GM21529 (cell line): ENCODE results near the gene DCBLD2.

Experiments used
- ATAC-seq: cut with Tn5 transposase; IDR thresholded peaks from one replicate; pipeline ENCODE4 v1.9.1; 2021; ENCODE audit not compliant: unreplicated experiment

DCBLD2 gene

DNA sequence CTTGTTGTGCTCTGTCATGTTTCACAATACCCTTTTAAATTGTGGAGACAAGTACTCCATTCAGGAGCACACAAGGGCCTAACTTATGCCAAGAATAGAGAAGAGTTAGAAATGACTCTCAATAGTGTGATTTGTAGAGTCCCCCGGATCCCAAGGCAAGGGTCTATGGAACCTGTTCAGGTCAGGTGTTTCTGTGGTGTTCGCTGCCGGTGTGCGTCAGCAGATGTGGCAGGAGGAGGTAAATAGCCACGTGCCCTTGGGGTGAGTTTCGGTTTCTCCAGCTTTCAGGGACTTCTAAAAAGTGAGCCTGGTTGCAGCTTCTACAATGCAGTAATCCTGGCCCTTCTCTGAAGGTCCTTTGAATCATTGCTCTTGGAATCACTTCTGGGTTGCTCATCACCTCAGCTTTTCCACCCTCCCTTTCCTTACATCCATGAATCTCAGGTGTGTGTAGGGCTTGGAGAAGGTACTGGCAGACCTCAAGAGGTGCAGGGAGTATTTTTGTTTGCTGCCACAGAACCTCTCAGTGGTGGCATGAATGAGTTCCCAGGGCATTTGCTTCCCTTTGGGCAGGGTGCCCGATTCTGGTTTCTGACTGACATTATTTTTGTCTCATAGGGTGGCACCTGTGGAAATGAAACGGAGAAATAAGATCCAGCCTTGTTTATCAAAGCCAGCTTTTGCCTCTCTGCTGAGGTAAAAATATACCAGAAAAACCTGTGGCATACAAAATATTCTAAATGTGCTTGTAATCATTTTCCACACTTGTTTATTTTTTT is 131.0 kb downstream of the DCBLD2 start:
- no peak for ATAC-seq

DNA sequence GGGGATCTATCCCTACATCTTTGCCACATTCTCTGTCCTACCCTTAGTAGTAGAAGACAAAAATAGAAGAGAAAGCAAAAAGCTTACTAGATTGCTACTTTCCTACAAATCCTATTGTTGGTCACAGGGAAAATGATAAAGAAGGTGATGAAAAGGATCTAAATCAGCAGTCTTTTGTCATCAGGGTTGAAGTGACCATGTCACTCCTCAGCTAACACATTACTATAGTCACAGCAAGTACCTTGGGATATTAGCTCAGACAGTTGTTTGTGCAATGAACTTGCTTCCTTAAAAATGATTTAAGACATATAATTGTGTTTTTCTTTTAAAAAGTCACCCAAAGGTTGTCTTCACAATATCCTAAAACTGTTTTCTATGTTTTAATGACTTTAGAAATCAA is 132.0 kb downstream of the DCBLD2 start:
- no peak for ATAC-seq

DNA sequence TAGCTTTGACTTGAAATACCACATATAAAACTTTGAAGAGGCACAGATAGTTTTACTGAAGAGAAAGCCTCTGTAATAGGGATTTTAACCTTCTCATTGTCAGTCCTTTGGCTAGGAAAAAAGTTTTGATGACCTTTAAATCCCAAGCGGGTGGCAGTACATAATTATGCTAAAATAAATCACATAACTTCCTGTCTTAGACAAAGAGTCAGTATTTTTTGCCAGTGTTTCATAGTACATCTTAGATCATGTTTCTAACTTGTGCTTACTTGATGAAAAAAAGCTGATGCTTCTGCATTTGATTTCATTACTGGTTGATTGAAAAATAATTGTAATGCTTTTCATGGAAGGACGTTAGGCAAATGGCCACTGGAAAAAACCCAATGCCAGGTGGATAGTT is 132.5 kb downstream of the DCBLD2 start:
- no peak for ATAC-seq

DNA sequence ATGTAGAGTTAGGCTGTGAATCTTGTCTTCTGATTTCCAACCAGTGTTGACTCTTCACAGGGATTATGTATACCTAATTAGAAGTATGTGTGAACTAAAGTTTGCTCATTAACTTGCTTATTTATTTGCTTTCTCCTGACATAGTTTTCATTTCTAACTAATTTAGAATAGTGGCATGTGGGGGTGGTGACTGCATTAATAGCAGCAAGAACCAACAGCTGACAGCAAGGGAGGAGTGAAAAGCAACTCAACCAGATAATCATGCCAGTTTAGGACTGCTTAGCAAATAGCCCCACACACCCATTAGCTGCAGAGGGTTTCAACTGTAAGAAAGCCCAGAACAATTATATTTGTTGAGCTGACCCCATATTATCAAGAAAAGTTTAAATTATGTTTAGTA is 134.6 kb downstream of the DCBLD2 start:
- no peak for ATAC-seq

DNA sequence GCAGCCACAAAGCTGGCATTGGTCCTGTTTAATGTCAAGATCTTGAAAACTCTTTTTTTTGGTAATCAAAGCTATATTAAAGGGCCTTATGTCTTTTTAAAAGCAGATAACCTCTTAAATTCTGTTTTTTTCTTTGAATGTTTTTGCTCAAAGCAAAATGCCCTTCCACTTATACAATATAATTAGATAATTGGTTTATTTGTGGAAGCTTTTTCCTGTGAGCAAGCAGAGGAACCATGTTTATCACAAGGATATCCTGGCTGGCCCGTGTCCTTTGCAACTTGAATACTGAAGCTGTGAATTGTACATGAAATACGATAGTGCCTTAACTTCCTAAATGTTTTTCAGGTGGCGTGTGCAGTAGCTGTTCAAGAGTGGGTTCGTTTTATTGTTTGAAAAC is 135.8 kb downstream of the DCBLD2 start:
- ATAC-seq: no peak

DNA sequence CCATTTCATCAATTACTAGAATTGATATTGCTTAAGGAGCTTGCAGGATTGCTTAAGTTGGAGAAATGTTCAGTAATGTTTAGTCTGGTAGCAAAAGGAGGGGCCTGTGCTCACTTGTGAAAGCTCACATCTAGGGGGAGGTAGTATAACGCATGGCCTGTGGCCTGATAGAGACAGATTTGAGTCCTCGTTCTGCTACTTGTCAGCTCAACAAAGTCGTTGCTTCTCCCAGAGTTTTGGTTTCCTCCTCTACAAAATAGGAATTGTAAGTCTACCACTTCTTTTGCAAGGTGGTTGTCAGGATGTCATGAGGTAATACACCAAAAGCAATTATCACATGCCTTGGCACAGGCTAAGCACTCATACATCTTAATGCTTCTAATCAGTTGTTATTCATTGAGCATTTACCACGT is 137.0 kb downstream of the DCBLD2 start:
- no peak for ATAC-seq

DNA sequence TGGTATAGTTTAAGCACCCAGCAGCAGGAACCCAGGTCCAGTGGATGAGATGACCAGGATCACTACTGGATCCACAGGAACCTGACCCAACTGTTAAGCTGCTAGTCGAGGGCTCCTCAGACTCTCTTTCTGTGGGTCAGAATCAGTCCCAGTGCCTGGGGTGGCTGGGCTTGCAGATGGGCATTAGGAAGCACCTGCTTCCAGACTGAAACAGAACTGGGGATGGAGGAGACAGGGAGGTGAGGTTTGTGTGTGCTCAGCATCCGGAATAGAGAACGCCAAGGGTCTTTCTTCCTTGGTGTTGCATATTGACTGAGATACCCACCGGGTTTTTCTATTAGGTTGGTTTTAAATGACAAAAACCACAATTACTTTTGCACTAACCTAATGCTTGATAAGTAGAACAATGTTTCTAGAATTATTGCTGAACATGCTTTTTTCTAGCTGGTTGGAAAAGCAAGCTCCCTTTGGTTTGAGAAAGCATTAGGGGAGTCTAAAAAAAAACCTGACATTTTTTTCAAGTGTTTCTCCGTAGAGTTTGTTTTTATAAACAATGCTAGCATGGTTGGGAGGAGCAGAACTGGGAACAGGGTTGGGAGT is 137.6 kb downstream of the DCBLD2 start:
- no peak for ATAC-seq

DNA sequence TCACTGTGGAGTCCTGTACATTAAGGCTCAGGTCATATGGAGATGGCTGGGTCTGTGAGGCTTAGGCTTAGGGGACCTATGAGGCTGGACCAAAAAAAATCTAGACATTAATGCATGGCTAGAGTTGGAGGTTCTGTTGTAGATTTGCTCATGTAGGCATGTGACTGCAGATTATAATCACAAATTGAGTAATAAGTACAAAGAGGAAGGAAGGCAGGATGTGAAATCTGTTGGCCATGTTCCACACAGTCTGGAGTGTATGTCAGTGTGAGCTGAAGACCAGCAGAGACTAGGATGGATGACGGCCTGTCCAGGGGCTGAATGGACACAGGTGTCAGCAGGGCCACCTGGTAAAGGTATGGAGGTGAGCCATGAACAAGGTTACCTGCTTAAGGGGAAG is 138.4 kb downstream of the DCBLD2 start, which contains the start of gene ST3GAL6:
TSS of gene ST3GAL6 (plus strand) at position 265 of the 400 bp plus-strand sequence. CDS start 5,101 bp downstream, outside the sequence.
- no peak for ATAC-seq

DNA sequence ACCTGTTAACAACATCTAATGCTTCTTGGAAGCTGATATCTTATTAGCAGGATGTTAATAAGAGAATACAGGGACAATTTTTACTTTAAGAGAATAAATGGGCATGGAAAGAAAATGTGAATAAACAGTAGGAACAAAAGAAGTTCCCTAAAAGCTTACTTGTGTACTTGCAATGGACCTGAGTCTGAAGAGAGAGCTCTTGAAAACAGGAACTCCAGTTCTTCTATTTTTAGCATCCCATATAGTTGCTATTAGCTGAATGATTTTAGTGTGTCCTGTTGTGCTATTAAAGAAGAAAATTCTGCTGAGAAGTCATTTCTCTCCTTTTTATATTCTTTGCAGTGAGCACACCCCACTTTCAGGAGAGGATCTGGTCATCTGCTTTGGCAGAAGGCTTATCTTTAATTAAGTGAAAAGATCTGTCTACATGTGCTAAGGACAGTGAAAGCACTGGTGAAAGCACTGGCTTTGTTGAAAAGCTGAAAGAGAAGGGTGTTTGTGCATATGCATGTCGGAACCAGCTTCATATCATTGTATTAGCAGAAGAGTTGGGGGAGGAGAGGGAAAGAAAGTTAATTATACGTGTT is 139.8 kb downstream of the DCBLD2 start:
- ATAC-seq: no peak

DNA sequence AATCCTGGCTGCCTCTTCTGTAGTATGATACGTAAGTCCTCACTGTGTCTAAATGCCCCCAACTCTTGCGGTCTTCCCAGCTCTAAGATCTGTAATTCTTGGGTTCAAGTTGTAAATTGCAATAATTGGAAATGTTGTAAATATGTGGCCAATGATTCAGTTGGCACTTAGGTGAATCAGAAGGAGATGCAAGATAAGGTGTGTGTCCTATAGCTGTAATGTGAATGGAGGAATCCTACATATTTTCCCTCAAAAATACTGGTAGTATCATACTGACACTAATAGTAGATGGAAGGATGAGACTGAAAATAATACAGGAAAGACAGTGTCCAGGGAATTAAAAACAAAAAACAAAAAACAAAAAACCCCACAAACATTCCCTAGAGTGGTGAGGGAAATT is 141.9 kb downstream of the DCBLD2 start:
- no peak for ATAC-seq

DNA sequence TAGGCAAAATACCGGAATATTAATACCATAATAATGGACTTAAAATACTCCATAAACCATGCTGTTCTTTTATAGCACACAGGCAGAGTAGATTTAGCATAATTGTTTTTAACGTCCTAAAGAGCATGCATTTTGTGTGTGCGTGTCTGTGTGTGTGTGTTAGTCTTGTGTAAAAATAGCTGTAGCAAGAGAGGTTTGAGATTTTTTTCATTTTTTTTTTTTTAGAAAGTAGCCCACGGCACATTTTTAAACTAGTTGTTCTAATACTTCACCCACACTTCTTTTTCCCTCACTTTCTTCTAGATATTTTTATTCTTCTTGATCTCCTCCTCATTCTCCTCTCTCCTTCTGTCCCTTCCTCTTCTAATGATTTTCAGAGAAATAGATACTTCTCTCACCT is 145.9 kb downstream of the DCBLD2 start:
- no peak for ATAC-seq

DNA sequence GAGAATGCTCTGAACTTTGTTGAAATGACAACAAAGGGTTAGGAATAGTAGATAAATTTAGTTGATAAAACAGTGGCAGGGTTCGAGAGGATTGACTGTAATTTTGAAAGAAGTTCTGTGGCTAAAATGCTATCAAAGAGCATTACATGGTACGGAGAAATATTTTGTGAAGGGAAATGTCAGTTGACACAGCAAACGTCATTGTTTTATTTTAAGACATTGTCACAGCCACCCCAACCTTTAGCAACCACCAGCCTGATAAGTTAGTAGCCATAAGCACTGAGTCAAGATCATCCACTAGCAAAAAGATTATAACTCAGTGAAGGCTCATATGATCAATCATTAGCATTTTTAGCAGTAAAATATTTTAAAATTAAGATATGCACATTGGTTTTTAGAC is 147.0 kb downstream of the DCBLD2 start:
- no peak for ATAC-seq

DNA sequence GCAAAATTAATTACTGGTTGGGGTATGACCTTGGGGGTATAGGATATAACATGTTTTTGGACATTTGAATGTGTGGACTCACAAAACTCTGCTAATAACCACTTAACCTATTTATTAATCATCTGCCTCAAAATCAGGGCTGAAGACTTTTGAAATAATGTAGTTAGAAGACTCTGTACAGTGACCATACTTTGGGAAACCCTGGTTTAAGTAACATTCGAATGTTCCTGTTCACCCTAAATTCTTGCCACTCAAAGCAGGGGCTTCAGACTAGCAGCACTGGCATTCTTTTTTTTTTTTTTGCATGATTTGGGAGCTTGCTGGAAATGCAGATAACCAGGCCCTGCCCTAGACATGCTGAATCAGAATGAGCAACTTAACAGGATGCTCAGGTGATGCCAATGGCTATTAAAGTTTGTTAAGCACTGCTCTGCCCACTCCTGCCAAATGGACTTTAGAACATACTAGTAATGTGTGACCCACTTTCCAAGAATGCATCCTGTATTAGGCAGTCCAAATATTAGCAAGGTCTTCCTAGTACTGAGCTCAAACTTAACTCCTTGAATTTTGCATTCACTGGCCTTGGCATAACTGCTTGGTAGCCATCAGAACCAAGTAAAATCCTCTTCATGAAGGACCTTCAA is 151.1 kb downstream of the DCBLD2 start:
- ATAC-seq: no peak

DNA sequence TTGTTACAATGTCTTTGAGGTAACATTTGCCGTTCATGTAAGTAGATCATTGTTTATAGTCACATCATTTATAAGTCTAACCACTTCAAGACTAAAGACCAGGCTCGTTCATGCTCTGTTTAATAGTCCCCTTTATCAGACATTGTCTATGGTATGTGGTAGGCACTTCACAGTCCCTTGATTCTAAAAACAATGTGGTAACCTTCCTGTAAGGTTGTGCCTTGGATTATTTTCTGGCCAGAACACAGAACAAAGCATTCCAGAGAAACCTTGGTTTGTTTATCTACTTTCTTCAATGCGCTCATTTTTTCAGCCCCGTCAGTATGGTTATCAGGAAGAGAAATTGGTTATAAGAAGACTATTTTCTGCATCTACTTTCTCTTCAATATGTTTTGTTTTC is 154.6 kb downstream of the DCBLD2 start:
- ATAC-seq: no peak

DNA sequence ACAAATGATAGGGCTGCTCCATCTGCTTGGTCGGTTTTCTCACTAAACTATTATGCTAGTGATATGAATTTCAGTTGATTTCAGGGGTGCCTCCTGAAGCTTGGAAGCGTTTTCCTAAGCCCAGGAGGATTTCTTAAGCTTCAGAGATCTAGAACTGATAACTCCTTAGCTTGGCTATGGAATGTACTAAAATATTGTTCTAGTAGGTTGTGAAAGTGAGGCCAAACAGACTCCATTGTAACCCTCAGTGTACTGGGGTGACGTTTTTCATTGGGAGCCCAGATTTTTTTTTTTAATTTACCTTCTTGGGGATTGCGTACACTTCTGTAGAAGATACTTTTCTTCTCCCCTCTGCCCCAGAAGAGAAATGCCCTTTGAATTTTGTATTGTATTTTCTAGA is 155.4 kb downstream of the DCBLD2 start:
- no peak for ATAC-seq
